Measurements from ENCODE around the gene CASZ1.
A peak's percentile ranks its signal among the peaks of the same experiment; 100 is the strongest.

The CASZ1 gene

GRCh38 chr1:10616696-10617095, 179.8 kb downstream of the CASZ1 start:
- DNase-seq: no peak

GRCh38 chr1:10615932-10616671, 180.3 kb downstream of the CASZ1 start:
- DNase-seq: no peak

- no peak for DNase-seq
Measured at GRCh38 chr1:10615332-10615731, 181.1 kb downstream of the CASZ1 start.

GRCh38 chr1:10614377-10615225, 181.8 kb downstream of the CASZ1 start:
- no peak for DNase-seq

GRCh38 chr1:10613861-10614260, 182.6 kb downstream of the CASZ1 start:
- DNase-seq: no peak

GRCh38 chr1:10613340-10613739, 183.1 kb downstream of the CASZ1 start:
- no peak for DNase-seq

- DNase-seq: no peak
Measured at GRCh38 chr1:10612436-10613160, 183.8 kb downstream of the CASZ1 start.

GRCh38 chr1:10610901-10611600, 185.4 kb downstream of the CASZ1 start:
- DNase-seq: no peak

- DNase-seq: no peak
Measured at GRCh38 chr1:10608690-10609089, 187.8 kb downstream of the CASZ1 start.

- DNase-seq: no peak
Measured at GRCh38 chr1:10607228-10607627, 189.2 kb downstream of the CASZ1 start.

GRCh38 chr1:10606064-10606463, 190.4 kb downstream of the CASZ1 start:
- DNase-seq: no peak

- DNase-seq: no peak
Measured at GRCh38 chr1:10604966-10605365, 191.5 kb downstream of the CASZ1 start.

GRCh38 chr1:10602936-10603335, 193.5 kb downstream of the CASZ1 start:
- DNase-seq: no peak

GRCh38 chr1:10601342-10602070, 194.9 kb downstream of the CASZ1 start:
- no peak for DNase-seq

- no peak for DNase-seq
Measured at GRCh38 chr1:10599194-10599861, 197.1 kb downstream of the CASZ1 start.

- peak; percentile 57 for DNase-seq
Measured at GRCh38 chr1:10598389-10598702, 198.1 kb downstream of the CASZ1 start.

- DNase-seq: no peak
Measured at GRCh38 chr1:10597492-10598388, 198.7 kb downstream of the CASZ1 start.

GRCh38 chr1:10596780-10597179, 199.7 kb downstream of the CASZ1 start:
- no peak for DNase-seq

- DNase-seq: no peak
Measured at GRCh38 chr1:10594595-10595223, 201.7 kb downstream of the CASZ1 start.

- DNase-seq: no peak
Measured at GRCh38 chr1:10593750-10594149, 202.7 kb downstream of the CASZ1 start.

Measured in NCI-H69 (cell line).